Vagina (tissue), 2 donors: ENCODE measurements around the gene ARMC9.

ENCODE experiments used
- CTCF ChIP-seq, 3 experiments: fragments of 450-650 bp in 2 of 3; fragments of 200-600 bp in 1 of 3; sonication (generic) in 1 of 3; IDR thresholded peaks; one replicate each; pipeline ENCODE4 v1.5.1; 2017 to 2019; ENCODE audit warnings: antibody characterized with exemption in 3 of 3, mild to moderate bottlenecking in 2 of 3, moderate library complexity in 2 of 3
- POLR2A ChIP-seq, 2 donors: fragments of 450-650 bp; IDR thresholded peaks; one replicate each; pipeline ENCODE4 v1.6.1; 2017; ENCODE audit warnings: antibody characterized with exemption in 2 of 2, mild to moderate bottlenecking in 2 of 2, moderate library complexity in 2 of 2

DNA sequence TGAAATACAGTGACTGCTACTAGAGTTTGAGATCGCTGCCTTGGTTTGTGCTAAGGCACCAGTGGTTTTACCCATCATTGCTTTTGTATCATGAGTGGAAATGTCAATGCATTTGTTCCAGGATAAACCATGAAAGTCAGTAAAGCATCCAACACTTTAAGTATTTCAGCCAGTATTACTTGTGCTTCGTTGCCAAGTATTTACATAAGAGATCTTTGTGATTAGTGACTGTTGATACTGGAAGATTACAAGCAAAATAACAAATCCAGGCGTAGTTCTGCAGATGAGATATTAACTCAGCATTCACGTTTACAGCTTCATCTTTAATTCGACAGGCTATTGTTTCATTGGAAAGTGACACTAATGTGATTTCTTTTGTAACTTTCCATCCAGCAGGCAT lies 106.8 kb downstream of the ARMC9 start:
- TF ChIP-seq CTCF (IDR thresholded peaks at IDR 0.05) (no peak), POLR2A (IDR thresholded peaks at IDR 0.05) (no peak)
